ENCODE data around the gene HCFC1.
A peak's percentile ranks its signal among the peaks of the same experiment; 100 is the strongest.

Gene HCFC1

DNA sequence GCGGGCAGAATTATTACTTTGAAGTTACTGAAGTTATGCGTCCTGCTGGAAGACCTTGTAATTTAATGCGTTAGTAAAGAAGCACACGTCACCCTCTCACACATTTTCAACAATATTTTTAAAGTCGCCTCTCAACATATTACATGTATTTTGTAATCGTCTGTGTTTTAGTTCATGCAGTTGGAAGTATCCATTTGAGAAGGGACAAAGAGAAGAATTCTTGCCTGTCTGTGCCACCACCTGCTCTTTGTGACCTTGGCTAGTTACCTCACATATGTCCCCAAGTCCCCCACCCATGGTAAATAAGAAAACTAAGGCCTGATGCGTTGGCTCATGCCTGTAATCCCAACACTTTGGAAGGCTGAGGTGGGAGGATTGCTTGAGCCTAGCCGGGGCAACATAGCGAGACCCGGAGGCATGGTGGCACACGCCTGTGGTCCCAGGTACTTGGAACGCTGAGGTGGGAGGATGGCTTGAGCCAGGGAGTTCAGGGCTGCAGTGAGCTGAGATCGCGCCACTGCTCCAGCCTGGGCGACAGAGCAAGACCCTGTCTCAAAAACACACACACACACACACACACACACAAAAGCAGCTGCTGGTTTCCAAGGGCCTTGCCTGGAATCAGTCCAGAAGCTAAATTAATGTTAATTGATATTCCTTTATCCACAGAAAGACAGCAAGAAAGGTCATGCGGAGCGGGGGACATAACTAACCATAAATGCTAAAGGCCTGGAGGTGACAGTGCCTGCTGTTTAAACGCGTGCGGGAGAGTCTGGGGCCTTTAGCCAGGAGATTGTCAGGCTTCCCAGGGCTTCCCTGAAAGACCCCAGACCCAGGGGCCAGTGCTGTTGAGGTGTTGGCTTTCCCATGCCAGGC, 1.7 kb upstream of the HCFC1 start:
- DNase-seq: no peak

DNA sequence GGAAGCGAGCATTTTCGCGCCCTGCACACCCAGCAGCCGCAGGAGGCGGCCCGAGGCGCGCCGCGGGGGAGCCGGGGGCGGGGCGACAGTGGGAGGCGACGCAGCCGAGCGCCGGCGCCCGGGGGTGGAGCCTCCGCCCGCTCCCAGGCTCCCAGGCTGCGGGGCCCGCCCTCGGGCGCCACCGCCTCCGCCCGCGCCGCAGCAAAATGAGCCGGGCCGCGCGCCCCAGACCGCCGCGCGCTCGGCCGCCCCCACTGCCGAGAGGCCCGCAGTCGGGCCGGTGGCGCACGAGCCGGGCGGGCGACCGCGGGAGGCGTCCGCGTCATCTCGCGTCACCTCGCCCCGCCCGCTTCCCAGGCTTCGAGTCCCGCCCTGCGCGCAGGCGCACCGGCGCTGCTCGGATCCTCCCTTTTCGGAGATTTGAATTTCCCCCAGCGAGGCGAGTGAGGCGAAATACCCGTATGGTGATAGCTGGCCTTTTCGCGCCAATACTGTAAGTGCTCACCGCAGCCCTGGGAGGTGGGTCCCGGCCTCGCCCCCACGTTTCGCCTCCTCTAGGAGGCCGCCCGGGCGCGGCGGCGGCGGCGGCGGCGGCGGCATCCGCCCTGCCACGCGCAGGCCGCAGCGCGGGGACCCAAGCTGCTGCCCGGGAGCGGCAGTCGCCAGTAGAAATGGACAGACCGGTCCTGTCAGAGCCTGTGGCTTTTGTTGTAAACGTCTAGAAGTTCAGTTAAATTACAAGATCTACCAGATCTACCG, 929 bp upstream of the HCFC1 start, which contains the start of gene TMEM187:
TMEM187 (plus strand) TSS at position 387 of the 759 bp plus-strand sequence. CDS start 9,309 bp downstream, outside the sequence.
- DNase-seq: peak; percentile 92 to 96

DNA sequence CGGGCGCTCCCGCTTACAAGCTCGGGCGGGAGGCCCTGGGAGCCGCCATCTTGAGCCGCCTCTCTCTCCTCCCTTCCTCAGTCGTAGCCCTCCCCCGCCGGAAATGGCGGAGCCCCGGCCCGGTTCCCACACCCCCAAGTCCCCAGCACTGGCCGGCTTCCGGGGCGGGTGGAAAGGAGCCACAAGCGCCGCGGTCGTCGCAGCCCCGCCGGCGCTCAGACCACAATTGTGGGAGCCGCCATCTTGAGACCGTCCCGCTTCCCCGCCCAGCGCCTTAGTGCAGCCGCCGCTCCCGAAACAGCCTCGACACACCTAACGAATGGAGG, 531 bp downstream of the HCFC1 start:
- peak; percentile 74 to 88 for DNase-seq

DNA sequence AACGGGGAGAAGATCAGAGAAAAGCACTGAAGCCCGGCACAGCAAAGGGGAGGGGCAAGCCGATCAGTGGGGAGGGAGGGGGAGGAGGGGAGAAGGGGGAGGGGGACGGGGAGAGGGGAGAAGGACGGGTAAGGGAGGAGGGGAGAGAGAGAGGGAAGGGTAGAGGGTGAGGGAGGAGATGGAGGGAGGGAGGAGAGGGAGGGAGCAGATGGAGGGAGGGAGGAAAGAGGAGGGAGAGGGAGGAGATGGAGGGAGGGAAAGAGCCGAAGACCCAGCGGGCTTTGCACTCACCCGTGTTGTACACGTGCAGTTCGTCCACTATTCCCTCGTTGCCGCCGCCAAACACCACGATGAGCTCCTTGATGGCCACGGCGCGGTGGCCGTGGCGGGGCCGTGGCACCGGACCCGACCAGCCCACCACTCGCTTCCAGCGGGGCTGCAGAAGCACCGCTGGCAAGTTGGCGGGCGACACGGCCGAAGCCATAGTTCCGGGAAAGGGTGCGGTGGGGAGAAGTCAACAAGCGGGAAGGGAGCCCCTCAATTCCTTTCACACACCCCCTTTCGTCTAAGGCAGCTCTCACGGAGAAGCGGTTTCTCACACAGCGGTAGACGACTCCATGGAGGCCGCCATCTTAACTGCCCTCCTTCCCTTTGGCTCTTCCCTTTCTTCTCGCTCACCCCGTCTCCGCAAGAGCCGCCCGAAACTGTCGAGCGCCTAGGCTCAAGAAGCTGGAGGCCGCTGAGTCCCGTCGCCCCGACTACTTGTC, 1.1 kb downstream of the HCFC1 start:
- peak; percentile 61 to 71 for DNase-seq

DNA sequence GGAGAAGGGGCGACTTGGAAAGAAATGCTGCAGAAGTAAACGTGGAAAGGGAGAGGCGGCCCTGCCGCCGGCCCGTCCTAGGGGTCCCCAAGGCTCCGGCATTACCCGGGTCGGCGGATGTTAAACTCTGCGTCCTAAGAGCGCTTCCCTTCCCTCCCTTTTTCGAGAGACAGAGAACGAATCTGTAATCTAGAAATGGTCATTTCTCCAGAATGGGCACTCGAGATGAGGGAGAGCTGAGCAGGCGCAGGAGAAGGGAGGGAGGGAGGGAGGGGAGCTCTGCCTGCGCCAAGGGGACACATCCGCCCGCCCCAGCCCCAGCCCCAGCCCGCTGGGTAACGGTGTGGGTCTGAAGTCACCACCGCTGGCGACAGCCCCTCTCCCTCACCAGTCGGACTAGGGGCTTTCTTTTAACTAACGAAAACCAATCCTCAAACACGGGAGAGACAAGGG, 1.7 kb downstream of the HCFC1 start:
- DNase-seq: no peak

DNA sequence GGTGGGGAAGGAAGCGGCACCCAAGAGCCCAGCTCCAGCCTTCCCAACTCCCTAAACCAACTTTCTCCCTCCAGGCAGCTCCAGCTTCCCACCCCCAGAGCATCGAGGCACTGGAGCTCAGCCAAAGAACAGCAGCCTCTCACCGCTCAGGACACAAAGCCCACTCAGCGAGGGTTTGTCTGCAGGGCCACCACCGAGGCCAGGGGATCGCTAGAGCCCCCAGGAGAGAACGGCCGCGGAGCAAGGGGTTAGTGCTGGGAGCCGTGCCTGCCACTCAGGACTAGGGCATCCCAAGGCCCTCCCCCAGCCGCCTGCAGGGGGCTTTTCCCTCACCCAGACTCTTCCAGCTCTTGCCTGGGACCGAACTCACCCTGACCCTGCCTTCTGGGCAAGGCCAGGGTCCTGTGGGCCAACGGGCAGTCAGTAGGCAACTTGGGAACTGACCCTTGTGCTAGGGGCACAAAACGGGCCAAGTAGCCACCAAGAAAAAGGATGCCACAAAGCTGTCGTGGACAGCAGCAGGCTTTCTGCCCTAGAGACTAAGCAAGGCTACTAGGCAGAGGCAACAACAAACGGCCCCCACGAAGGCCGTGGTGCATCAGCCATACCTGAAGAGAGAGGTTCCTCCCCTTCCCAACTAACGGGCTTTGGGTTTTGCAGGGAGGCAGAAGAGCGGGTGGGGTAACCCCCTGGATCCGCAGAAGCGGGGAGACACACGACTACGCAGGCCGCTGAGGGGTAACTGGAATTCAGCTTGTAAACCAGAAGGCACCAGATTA, 2.3 kb downstream of the HCFC1 start:
- DNase-seq: no peak

DNA sequence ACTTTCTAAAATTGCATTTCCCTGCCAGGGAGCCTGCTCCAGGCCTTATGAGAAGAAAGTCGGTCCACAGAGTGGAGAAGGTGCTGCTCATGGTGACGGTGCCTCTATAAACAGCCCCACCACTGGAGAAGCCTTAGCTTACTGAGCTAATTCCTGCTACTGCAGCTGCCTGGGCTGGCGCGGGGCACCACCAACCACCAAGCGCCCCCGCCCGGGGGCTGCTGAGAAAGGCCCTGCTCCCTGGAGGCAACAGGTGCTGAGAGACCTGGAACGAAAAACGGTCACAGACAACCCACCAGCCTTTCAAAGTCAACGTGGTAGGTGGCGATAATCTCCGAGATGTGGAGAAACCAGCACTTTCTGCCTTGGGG, 2.9 kb downstream of the HCFC1 start:
- peak in 1 of 2 experiments; percentile 48 for DNase-seq

DNA sequence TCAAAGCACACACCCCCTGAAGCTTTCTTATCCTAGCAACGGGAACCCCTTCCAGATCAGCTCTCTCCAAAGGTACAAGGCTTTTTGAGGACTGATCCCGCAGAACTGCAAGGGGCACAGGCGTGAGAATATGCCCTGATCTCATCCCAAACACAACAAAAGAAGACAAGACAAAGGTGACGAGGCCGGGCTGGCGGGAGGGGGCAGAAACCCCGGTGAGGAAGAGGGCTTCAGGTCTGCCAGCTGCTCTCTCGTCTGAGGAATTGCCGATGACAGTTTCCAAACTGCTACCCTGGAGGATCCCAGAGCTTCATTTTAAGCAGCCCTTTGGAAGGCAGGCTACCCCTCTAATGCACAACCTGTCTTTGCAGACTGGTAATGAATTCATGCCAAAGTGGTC, 3.4 kb downstream of the HCFC1 start:
- DNase-seq: no peak

DNA sequence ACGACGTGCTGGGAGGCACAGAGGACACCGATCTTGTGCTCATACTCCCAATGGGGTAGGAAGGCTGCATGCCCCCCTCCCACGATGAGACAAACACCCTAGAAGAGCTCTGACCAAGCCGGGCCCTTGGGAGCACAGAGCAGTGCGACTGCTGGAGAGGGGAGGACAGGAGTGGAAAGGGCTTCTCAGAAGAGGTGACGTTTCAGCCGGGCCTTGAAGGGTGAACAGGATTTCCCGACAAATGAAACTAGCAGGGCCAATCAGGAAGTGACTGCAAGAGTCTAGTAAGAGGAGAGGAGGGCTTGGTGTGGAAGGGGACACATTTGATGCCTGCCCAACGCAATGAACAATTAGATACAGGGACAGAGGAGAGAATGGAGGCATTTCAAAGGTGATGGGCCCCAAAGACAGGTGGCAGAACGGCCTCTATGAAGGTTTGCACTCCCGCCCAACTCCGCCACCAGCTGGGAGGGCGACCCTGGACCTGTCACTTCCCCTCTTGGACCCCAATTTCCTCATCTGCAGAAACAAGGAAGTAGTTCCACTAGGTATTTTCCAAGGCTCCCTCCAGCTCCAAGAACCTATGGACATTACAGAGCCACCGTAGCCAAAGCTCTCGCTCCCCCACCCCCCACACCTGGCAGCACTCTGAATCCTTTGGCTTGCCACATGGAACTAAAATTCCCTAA, 3.9 kb downstream of the HCFC1 start:
- no peak for DNase-seq

DNA sequence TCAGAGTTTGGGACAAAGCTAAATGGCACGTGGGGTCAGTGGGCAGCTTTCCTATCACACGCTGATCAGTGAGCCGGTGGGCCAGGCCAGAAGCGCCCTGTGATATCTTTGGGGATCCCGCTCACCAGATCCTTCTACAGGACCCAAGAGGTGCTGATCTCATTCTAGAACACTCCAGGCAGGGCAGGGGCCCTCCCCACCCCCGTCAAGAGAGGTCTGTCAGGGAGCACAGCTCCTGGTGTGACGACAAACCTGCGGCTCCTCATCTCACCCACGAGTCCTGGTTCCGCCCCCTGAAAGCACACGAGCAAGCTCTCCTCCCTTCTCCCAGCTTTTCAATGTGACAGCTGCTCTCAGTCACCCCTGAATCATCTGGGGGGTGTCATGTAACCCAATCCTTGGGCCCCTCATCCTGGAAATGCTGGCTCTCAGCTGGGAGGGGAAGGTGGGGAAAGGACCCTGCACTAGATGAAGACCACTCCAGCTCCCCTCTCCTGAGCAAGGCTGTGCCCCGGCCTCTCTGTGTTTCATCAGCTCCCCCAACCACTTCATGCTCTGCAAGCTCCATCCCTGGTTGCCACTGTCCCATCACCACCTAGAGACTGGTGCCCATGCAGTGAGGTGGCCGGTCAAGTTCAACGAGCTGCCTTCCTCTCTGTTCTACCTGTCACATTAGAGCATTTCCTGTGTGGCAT, 4.6 kb downstream of the HCFC1 start:
- no peak for DNase-seq

DNA sequence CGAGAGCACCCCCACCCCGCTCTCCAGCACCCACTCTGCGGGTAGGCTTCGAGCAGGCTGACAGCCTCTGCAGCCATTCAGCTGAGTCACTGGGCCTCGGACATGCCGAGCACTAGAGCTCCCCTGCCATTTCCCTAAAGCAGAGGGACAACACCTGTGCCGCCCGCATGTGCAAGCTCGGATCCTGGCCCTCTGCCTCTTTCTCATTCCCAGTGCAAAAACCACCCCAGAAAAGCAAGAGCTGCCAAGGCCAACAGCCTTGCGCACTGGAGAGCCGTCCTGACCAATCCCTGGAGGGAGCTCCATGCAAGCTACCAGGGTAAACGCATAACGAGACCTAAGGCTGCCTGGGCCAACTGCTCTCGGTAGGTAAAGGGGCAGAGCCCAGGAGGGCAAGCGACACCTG, 5.3 kb downstream of the HCFC1 start:
- no peak for DNase-seq

DNA sequence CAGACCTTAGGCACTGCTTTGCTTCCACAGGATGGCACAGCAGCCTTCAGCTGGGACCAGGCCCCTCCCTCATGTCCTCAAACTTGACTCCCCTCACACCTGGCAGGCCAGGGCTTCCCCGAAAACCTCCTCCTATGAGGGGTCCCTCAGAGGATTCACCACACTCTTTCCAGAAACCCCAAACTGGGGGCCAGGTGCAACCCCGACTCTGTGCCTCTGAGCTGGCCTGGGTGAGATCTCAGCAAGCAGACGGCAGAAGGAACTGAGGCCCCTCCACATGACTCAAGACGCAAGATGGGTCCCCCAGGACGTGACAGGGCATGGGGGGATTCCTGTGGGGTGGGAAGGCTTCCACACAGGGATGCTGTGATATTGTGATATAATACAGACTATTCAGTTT, 6.2 kb downstream of the HCFC1 start:
- no peak for DNase-seq

DNA sequence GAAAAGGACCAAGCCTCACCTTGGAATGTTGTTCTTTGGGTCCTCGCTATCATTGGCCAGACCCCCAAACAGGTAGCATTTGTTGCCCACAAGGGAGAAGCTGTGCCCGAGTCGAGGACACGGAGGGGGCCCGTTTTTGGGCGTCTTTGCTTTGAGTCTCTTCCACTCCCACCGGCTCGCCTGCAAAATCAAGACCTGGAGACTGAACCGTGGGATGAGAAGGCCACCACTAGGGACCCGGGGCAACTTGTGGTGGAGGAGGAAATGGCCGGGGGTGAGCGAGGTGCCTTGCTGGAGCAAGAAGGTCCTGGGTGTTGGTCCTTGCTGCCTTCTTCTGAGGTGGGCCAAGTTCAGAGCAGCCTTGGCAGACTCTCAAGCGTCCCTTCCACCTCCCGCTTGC, 7.5 kb downstream of the HCFC1 start:
- no peak for DNase-seq

DNA sequence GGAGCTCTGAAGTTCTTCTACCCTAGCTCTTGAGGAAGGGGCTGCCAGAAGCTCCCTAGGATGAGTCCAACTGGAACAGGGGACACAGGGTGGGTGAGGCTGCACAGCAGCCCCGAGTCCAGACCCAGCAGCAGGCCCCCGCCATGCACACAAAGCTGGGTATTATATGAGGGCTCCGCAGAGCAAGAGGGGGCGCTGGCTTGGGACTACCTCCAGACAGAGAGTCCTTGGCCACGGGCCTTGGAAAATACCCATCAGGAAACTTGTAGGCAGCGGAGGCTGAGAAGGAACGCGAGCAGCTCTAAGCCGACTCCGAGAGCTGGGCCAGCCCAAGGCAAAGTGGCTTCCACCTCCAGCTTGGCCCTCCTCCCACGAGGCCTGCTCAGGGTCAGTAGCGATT, 8.1 kb downstream of the HCFC1 start:
- DNase-seq: no peak

DNA sequence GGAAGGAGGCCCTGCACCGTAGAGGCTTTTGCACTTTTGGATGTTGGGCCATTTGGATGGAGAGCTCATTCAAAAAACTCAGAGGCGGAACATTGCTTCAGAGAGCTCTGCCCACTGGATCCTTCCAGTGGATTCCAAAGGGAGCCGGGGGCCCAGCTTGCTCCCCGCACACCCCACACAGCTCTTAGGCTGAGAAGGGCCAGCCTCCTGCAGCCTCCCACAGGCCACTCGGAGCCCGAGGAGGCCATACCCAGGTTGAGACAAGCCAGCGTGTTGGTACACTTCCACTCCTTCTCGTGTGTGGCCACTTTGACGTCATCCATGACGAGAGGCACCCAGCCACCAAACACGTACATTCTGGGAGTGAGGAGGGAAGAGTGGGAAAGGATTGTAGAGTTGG, 10.3 kb downstream of the HCFC1 start:
- DNase-seq: no peak

DNA sequence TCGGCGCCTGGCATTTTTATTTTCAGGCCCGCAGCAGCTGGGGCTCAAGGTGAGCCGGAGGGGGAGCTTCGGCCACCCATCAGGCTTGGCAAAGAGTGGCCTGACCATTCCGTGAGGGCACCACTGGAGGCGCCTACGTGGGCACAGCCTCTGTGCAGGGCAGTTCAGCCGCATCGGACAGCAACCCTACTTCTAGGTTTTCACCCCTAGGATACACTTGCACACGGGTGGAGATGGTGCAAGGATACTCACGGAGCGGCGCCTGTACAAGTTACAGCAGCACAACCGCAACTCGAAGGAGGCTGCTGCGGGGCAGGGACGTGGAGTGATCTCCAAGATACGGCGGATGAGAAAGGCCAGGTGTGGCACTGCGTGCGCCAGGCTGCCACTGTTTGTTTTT, 10.8 kb downstream of the HCFC1 start:
- no peak for DNase-seq

DNA sequence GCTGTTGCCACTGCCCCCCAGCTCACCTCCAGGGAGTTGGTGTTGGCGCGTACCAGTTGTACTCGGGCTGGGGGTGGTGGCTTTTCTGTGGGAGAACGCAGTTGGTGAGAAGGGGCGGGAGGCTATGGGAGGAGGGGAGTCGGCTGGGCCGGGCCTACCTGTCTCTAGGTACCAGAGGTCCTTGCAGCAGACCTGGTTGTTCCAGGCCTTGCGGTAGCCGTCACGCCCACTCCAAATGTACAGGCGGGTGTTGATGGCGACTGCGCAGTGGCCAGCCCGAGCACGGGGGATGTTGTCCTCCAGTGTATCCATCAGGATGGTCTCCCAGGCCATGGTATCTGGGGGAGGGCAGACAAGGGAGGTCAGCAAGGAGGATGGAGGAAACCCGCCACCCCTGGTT, 11.5 kb downstream of the HCFC1 start:
- DNase-seq: no peak

DNA sequence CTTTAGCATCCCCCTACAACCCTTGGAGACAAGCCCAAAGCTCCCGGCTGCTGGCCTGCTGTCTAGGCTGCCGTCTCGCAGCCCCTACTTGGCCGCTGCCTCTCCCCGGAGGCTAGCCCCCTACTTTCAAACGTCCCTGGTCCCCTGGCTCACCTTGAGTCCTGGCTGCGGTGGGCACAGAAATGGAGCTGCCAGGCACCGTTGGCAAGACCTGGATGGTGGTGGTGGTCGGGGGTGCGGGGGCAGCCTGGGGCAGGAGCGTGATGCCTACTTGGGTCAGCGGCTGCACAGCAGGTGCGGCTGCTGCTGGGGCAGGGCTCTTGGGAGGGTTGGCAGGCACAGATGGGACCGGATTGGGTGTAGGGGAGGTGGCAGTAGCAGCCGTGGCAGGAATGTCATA, 12.0 kb downstream of the HCFC1 start:
- no peak for DNase-seq

DNA sequence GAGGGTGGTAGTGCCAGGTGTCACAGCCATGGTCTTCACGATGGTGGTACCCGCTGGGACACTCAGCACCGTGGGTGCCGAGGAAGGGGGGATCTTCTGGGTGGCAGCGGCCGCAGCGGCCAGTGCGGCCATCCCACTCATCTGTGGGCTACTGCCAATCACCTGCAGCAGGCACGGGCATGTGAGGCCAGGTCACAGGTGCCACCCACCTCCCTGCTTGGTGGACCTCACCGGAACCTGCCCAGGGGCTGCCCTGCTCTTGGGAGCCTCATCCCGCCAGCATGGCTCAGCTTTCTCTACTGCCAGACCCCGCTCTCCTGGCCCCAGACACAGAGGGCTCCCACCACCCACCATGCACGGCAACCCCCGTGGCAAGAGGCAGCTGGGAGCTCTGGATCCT, 13.0 kb downstream of the HCFC1 start:
- DNase-seq: no peak

DNA sequence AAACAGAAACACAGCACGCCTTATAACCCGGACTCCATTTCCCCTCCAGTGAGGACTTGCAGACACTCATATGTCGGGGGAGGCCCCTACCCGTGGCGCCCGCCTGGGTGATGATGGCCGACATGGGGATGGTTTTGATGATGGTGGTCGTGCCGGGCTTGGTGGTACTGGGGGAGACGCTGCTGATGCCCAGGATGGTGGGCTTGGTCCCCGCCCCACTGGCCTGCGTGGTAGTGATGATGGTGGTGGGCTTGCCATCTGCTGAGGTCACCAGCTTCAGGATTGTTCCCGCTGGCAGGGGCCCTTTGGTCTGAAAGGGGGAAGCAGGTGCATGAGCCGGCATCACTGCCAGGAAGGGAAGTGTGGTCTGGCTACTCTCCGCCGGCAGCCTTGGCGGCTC, 14.4 kb downstream of the HCFC1 start:
- no peak for DNase-seq

Data from NCI-H524 (cell line).